ENCODE measurements around the gene NEDD4L. TPM values are rescaled to one million over a fixed set of nuclear protein-coding genes. Genes with fewer than 3 reads are reported as not detected.
"Not testable (repeated sequence)": the region's sequence is repeated elsewhere in the genome, so short reads cannot be mapped to it uniquely, and the experiment has no call there.

Gene NEDD4L
- polyA plus RNA-seq, 2 donors, result 10.8 to 14.1 TPM

GRCh38 chr18:58367425-58368140 lies 323.6 kb downstream of the NEDD4L start:
- no peaks in the 10 kb centered on the region for H3K9me3 ChIP-seq (ENCODE audit: control insufficient read depth in 2 of 2, insufficient read depth in 1 of 2, low read depth in 1 of 2, low read length in 1 of 2)
- no peaks in the 10 kb centered on the region for H3K36me3 ChIP-seq (ENCODE audit: control insufficient read depth in 2 of 2, insufficient read depth in 2 of 2, low read length in 1 of 2)
- H3K27ac ChIP-seq (ENCODE audit: low read depth in 2 of 2, low read length in 1 of 2), result no peak overlapping the region
- no peak overlapping the region for H3K4me3 ChIP-seq (ENCODE audit: low read depth in 1 of 2, low read length in 2 of 2)
- H3K4me1 ChIP-seq (ENCODE audit: control insufficient read depth in 2 of 2, insufficient read depth in 2 of 2, low read length in 1 of 2), result no peaks in the 10 kb centered on the region
- WGBS, 2 donors, result 92 to 96% methylated on average over 9 of the region's 9 CpGs
- H3K27me3 ChIP-seq (ENCODE audit: control insufficient read depth in 1 of 2, insufficient read depth in 2 of 2, low read length in 2 of 2), result no peaks in the 10 kb centered on the region

GRCh38 chr18:58369616-58370015 lies 325.6 kb downstream of the NEDD4L start:
- H3K27ac ChIP-seq (ENCODE audit: low read depth in 2 of 2, low read length in 1 of 2), result no peak overlapping the region
- WGBS, 2 donors, result 97 to 98% methylated on average over 9 to 10 of the region's 10 CpGs
- no peaks in the 10 kb centered on the region for H3K36me3 ChIP-seq (ENCODE audit: control insufficient read depth in 2 of 2, insufficient read depth in 2 of 2, low read length in 1 of 2)

GRCh38 chr18:58370038-58370580 lies 326.1 kb downstream of the NEDD4L start:
- Histone ChIP-seq H3K36me3 (ENCODE audit: control insufficient read depth in 2 of 2, insufficient read depth in 2 of 2, low read length in 1 of 2) (no peaks in the 10 kb centered on the region), H3K27ac (ENCODE audit: low read depth in 2 of 2, low read length in 1 of 2) (no peak overlapping the region), H3K4me3 (ENCODE audit: low read depth in 1 of 2, low read length in 2 of 2) (no peak overlapping the region), H3K9me3 (ENCODE audit: control insufficient read depth in 2 of 2, insufficient read depth in 1 of 2, low read depth in 1 of 2, low read length in 1 of 2) (no peaks in the 10 kb centered on the region), H3K4me1 (ENCODE audit: control insufficient read depth in 2 of 2, insufficient read depth in 2 of 2, low read length in 1 of 2) (no peaks in the 10 kb centered on the region), H3K27me3 (ENCODE audit: control insufficient read depth in 1 of 2, insufficient read depth in 2 of 2, low read length in 2 of 2) (no peaks in the 10 kb centered on the region)
- WGBS, 2 donors, result 90 to 94% methylated on average over 10 of the region's 10 CpGs

More at GRCh38 chr18:58369616-58370015, 325.6 kb downstream of the NEDD4L start:
- no peaks in the 10 kb centered on the region for H3K27me3 ChIP-seq (ENCODE audit: control insufficient read depth in 1 of 2, insufficient read depth in 2 of 2, low read length in 2 of 2)
- no peaks in the 10 kb centered on the region for H3K9me3 ChIP-seq (ENCODE audit: control insufficient read depth in 2 of 2, insufficient read depth in 1 of 2, low read depth in 1 of 2, low read length in 1 of 2)
- no peak overlapping the region for H3K4me3 ChIP-seq (ENCODE audit: low read depth in 1 of 2, low read length in 2 of 2)
- no peaks in the 10 kb centered on the region for H3K4me1 ChIP-seq (ENCODE audit: control insufficient read depth in 2 of 2, insufficient read depth in 2 of 2, low read length in 1 of 2)

- Histone ChIP-seq H3K9me3 (ENCODE audit: control insufficient read depth in 2 of 2, insufficient read depth in 1 of 2, low read depth in 1 of 2, low read length in 1 of 2) (no peaks in the 10 kb centered on the region), H3K27me3 (ENCODE audit: control insufficient read depth in 1 of 2, insufficient read depth in 2 of 2, low read length in 2 of 2) (no peaks in the 10 kb centered on the region), H3K4me1 (ENCODE audit: control insufficient read depth in 2 of 2, insufficient read depth in 2 of 2, low read length in 1 of 2) (no peaks in the 10 kb centered on the region), H3K27ac (ENCODE audit: low read depth in 2 of 2, low read length in 1 of 2) (no peak overlapping the region), H3K36me3 (ENCODE audit: control insufficient read depth in 2 of 2, insufficient read depth in 2 of 2, low read length in 1 of 2) (no peaks in the 10 kb centered on the region), H3K4me3 (ENCODE audit: low read depth in 1 of 2, low read length in 2 of 2) (no peak overlapping the region)
- WGBS, 2 donors, result 78 to 85% methylated on average over 5 of the region's 5 CpGs
These were observed 326.6 kb downstream of the NEDD4L start for GRCh38 chr18:58370612-58371011.

GRCh38 chr18:58373481-58373880 lies 329.5 kb downstream of the NEDD4L start:
- Histone ChIP-seq H3K27ac (ENCODE audit: low read depth in 2 of 2, low read length in 1 of 2) (no peak overlapping the region), H3K4me3 (ENCODE audit: low read depth in 1 of 2, low read length in 2 of 2) (no peak overlapping the region), H3K9me3 (ENCODE audit: control insufficient read depth in 2 of 2, insufficient read depth in 1 of 2, low read depth in 1 of 2, low read length in 1 of 2) (no peaks in the 10 kb centered on the region), H3K27me3 (ENCODE audit: control insufficient read depth in 1 of 2, insufficient read depth in 2 of 2, low read length in 2 of 2) (no peaks in the 10 kb centered on the region), H3K36me3 (ENCODE audit: control insufficient read depth in 2 of 2, insufficient read depth in 2 of 2, low read length in 1 of 2) (no peaks in the 10 kb centered on the region), H3K4me1 (ENCODE audit: control insufficient read depth in 2 of 2, insufficient read depth in 2 of 2, low read length in 1 of 2) (peaks cover 0 to 3% of the 10 kb centered on the region in 2 donors)
- 72 to 77% methylated on average over 5 of the region's 5 CpGs for whole genome bisulfite sequencing, 2 donors

- Histone ChIP-seq H3K27me3 (ENCODE audit: control insufficient read depth in 1 of 2, insufficient read depth in 2 of 2, low read length in 2 of 2) (no peaks in the 10 kb centered on the region), H3K27ac (ENCODE audit: low read depth in 2 of 2, low read length in 1 of 2) (no peak overlapping the region), H3K9me3 (ENCODE audit: control insufficient read depth in 2 of 2, insufficient read depth in 1 of 2, low read depth in 1 of 2, low read length in 1 of 2) (no peaks in the 10 kb centered on the region), H3K4me1 (ENCODE audit: control insufficient read depth in 2 of 2, insufficient read depth in 2 of 2, low read length in 1 of 2) (peaks cover 0 to 3% of the 10 kb centered on the region in 2 donors), H3K4me3 (ENCODE audit: low read depth in 1 of 2, low read length in 2 of 2) (no peak overlapping the region), H3K36me3 (ENCODE audit: control insufficient read depth in 2 of 2, insufficient read depth in 2 of 2, low read length in 1 of 2) (no peaks in the 10 kb centered on the region)
- 94% methylated on average over 8 of the region's 8 CpGs for WGBS, 2 donors
These were observed 331.0 kb downstream of the NEDD4L start for GRCh38 chr18:58375051-58375450.

- Histone ChIP-seq H3K27ac (ENCODE audit: low read depth in 2 of 2, low read length in 1 of 2) (no peak overlapping the region), H3K4me3 (ENCODE audit: low read depth in 1 of 2, low read length in 2 of 2) (no peak overlapping the region), H3K27me3 (ENCODE audit: control insufficient read depth in 1 of 2, insufficient read depth in 2 of 2, low read length in 2 of 2) (no peaks in the 10 kb centered on the region), H3K4me1 (ENCODE audit: control insufficient read depth in 2 of 2, insufficient read depth in 2 of 2, low read length in 1 of 2) (peaks cover 0 to 3% of the 10 kb centered on the region in 2 donors), H3K9me3 (ENCODE audit: control insufficient read depth in 2 of 2, insufficient read depth in 1 of 2, low read depth in 1 of 2, low read length in 1 of 2) (no peaks in the 10 kb centered on the region), H3K36me3 (ENCODE audit: control insufficient read depth in 2 of 2, insufficient read depth in 2 of 2, low read length in 1 of 2) (no peaks in the 10 kb centered on the region)
- 81 to 83% methylated on average over 27 to 28 of the region's 28 CpGs for WGBS, 2 donors
These were observed 334.7 kb downstream of the NEDD4L start for GRCh38 chr18:58378411-58379379.

- WGBS, 2 donors, result 87 to 95% methylated on average over 15 of the region's 15 CpGs
- H3K4me3 ChIP-seq (ENCODE audit: low read depth in 1 of 2, low read length in 2 of 2), result no peak overlapping the region
- no peaks in the 10 kb centered on the region for H3K36me3 ChIP-seq (ENCODE audit: control insufficient read depth in 2 of 2, insufficient read depth in 2 of 2, low read length in 1 of 2)
- H3K9me3 ChIP-seq (ENCODE audit: control insufficient read depth in 2 of 2, insufficient read depth in 1 of 2, low read depth in 1 of 2, low read length in 1 of 2), result no peaks in the 10 kb centered on the region
- no peak overlapping the region for H3K27ac ChIP-seq (ENCODE audit: low read depth in 2 of 2, low read length in 1 of 2)
- peaks cover 0 to 3% of the 10 kb centered on the region in 2 donors for H3K4me1 ChIP-seq (ENCODE audit: control insufficient read depth in 2 of 2, insufficient read depth in 2 of 2, low read length in 1 of 2)
- H3K27me3 ChIP-seq (ENCODE audit: control insufficient read depth in 1 of 2, insufficient read depth in 2 of 2, low read length in 2 of 2), result no peaks in the 10 kb centered on the region
These were observed 335.4 kb downstream of the NEDD4L start for GRCh38 chr18:58379443-58379842.

GRCh38 chr18:58380113-58380512 lies 336.1 kb downstream of the NEDD4L start:
- H3K36me3 ChIP-seq (ENCODE audit: control insufficient read depth in 2 of 2, insufficient read depth in 2 of 2, low read length in 1 of 2); H3K4me1 ChIP-seq (ENCODE audit: control insufficient read depth in 2 of 2, insufficient read depth in 2 of 2, low read length in 1 of 2); H3K27ac ChIP-seq (ENCODE audit: low read depth in 2 of 2, low read length in 1 of 2); H3K4me3 ChIP-seq (ENCODE audit: low read depth in 1 of 2, low read length in 2 of 2); H3K27me3 ChIP-seq (ENCODE audit: control insufficient read depth in 1 of 2, insufficient read depth in 2 of 2, low read length in 2 of 2); H3K9me3 ChIP-seq (ENCODE audit: control insufficient read depth in 2 of 2, insufficient read depth in 1 of 2, low read depth in 1 of 2, low read length in 1 of 2): not testable (repeated sequence)
- 97 to 98% methylated on average over 4 of the region's 4 CpGs for WGBS, 2 donors

All from esophagus (tissue), 2 donors.